Measurements from ENCODE around the gene AP3D1.

The AP3D1 gene

DNA sequence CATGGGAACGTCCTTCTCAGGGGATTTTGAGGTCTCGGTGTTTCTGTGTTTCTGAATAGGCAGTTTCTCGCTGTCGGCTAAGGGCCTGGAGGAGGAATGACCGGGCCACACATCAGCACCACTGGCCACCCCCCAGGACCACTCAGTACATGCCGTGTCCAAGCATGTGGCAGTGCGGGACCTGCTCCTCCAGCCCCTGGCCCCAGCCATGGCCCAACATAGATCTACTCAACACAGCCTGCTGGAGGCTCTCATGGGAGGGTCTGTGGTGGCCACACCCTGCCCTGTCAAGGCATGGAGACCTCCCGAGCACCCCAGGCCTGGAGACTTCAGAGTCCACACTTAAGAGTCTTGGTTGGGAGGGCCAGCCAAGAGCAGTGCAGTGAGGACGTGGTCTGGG, 37.1 kb downstream of the AP3D1 start:
- ATAC-seq (no peak), DNase-seq (no peak)
- H3K27me3 Mint-ChIP-seq: no peaks in the 10 kb centered on the region
- no peaks in the 10 kb centered on the region for H3K9me3 Mint-ChIP-seq
- peak overlapping the region in 1 of 2 donors; percentile 1 for H3K27ac Mint-ChIP-seq
- H3K4me1 Mint-ChIP-seq: peaks cover 26% of the 10 kb centered on the region
- no peak overlapping the region for H3K4me3 Mint-ChIP-seq

DNA sequence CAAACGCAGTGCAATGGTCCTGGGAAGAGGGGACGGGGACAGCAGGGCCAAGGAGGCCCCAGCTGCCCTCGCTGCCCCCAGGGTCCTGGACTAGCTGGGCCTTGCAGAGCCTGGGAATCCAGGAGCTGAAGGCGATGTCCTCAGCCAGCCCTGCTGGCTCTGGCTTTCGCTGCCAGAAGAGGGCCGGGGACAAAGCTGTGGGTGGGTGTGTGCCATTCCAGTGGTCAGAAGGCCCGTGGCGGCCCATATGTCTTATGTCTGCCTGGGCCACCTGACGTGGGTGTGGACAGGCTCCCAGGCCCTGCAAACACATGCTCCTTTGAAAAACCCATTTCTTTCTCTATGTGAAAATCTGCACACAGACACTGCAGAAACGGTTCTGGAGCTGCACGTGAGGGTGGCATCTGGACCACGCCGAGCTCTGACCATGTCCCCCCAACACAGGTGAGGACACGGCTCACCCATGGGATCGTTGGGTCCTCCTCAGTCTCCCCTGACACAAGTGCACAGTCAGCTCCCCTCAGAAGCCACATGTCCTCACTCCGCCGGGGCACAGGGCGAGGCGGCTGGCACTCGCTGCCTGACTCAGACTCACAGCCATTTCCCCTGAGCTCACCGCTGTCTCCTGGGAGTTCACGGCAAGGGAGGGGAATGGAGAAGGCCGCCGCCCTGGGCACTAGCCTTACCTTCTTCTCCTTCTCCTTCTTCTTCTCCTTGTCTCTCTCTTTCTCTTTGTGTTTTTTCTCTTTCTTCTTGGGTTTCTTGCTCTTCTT, 37.7 kb downstream of the AP3D1 start:
- H3K4me1 Mint-ChIP-seq: peaks cover 26% of the 10 kb centered on the region
- H3K27me3 Mint-ChIP-seq: no peaks in the 10 kb centered on the region
- no peak overlapping the region for H3K27ac Mint-ChIP-seq
- H3K9me3 Mint-ChIP-seq: no peaks in the 10 kb centered on the region
- DNase-seq (no peak), ATAC-seq (no peak)
- no peak overlapping the region for H3K4me3 Mint-ChIP-seq

GRCh38 chr19:2112516-2113320, 38.6 kb downstream of the AP3D1 start:
- Mint-ChIP-seq H3K27me3 (no peaks in the 10 kb centered on the region), H3K27ac (peak overlapping the region in 1 of 2 donors; percentile 68), H3K4me1 (peaks cover 26% of the 10 kb centered on the region), H3K4me3 (no peak overlapping the region), H3K9me3 (no peaks in the 10 kb centered on the region)
- DNase-seq (no peak), ATAC-seq (peak; percentile 27)

DNA sequence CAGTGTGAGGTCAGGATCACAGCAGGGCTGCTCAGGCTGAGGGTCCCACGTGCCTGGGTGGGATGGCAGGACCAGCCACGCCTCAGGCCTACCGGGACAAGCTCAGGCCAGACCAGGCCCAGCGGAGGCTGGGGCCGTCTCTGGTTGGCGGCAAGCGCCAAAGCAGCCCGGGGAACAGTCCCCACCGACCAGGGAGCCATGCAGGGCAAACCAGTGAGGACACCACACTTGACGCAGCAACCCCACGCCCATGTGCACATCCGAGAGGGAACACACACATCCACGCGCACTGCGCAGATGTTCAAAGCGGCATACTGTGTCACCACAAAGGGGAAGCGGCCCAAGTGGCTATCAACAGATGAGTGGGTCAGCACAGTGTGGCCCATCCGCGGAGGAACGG, 39.5 kb downstream of the AP3D1 start:
- H3K27ac Mint-ChIP-seq: peak overlapping the region in 1 of 2 donors; percentile 34
- peaks cover 0 to under 1% of the 10 kb centered on the region in 2 donors for H3K9me3 Mint-ChIP-seq

DNA sequence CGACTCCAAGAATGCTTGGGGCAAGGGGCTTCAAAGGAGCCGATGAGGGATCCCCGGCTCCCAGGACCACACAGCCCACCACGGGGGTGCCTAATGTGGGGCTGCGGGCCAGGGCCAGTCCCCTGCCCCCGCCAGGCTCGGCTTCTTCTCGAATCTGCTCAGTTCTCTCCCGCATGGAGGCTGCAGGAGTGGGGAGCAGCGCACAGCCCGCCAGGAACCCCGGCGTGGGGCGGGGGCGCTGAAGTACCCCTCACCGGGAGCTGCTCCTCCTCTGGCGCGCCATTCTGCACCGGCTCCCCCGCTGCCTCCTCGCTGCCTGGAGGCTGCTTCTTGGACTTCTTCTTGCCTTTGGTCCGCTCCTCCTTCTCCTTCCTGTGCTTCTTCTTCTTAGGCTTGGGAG, 39.9 kb downstream of the AP3D1 start:
- ATAC-seq (no peak), DNase-seq (no peak)
- Mint-ChIP-seq H3K27ac (peak overlapping the region in 1 of 2 donors; percentile 42), H3K27me3 (no peaks in the 10 kb centered on the region), H3K4me1 (peaks cover 26% of the 10 kb centered on the region), H3K9me3 (peaks cover 0 to 5% of the 10 kb centered on the region in 2 donors), H3K4me3 (no peak overlapping the region)

More for the DNA sequence above, 39.5 kb downstream of the AP3D1 start:
- Mint-ChIP-seq H3K27me3 (no peaks in the 10 kb centered on the region), H3K4me1 (peaks cover 26% of the 10 kb centered on the region), H3K4me3 (no peak overlapping the region)
- ATAC-seq: no peak
- DNase-seq: no peak

DNA sequence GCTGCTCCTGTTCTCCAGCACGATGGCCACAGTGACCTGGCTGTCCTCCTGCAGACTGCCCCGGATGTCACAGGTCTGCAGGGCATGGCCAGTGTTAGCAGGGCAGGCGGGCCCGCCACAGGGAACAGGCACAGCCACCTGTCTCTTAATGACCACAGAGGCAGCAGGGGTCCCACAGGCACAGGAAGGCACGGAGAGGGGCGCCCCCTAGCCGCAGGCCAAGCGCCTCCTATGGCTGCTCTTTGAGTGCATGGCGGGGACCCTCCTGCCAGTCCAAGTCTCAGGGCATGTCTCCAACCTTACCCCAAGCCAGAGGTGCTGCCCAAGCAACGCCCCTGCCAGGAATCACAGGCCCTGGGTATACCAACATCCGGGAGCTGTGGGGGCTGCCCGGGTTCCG, 40.5 kb downstream of the AP3D1 start:
- DNase-seq (no peak), ATAC-seq (no peak)
- Mint-ChIP-seq H3K4me1 (peaks cover 26% of the 10 kb centered on the region), H3K4me3 (no peak overlapping the region), H3K9me3 (peaks cover 0 to 6% of the 10 kb centered on the region in 2 donors), H3K27me3 (no peaks in the 10 kb centered on the region), H3K27ac (no peak overlapping the region)

DNA sequence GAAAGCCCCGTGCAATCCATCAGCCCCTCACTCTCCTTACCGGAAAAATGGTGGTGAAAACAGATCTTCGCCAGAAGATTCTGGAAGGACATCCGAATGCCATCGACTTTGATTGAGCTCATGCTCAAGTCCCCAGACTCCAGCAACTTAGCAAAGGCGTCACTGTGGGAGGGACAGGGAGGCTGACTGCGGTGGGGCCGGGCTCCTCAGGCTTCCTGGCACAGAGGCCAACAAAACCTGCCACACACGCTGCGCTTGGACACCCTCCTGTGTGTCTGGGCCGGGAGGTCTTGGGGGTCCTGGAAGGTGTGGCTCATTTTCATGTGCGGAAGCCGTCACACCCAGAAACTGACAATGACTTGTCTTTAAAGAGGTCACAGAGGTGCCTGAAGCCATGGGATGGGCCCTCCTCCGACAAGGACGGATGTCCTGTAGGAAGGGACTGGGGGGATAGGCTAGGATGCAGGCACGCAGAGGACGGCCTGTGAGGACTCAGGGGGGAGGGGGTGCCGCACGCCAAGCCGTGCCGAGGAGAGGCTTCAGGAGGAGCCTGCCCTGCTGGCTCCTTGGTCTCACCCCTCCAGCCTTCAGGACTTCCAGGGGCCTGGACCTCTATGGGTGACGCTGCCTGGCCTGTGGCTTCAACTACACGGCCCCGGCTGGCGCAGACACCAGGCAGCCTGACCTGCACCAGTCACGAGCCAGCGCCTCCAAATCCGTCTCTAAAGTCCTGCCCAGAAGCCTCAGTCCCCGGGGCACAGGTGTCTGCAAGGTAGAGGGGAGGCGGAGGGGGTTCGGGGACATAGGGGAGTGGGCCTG, 42.1 kb downstream of the AP3D1 start:
- Mint-ChIP-seq H3K9me3 (peaks cover 2 to 6% of the 10 kb centered on the region in 2 donors), H3K27ac (no peak overlapping the region), H3K27me3 (no peaks in the 10 kb centered on the region), H3K4me1 (peaks cover 18% of the 10 kb centered on the region), H3K4me3 (no peak overlapping the region)
- DNase-seq (no peak), ATAC-seq (no peak)

DNA sequence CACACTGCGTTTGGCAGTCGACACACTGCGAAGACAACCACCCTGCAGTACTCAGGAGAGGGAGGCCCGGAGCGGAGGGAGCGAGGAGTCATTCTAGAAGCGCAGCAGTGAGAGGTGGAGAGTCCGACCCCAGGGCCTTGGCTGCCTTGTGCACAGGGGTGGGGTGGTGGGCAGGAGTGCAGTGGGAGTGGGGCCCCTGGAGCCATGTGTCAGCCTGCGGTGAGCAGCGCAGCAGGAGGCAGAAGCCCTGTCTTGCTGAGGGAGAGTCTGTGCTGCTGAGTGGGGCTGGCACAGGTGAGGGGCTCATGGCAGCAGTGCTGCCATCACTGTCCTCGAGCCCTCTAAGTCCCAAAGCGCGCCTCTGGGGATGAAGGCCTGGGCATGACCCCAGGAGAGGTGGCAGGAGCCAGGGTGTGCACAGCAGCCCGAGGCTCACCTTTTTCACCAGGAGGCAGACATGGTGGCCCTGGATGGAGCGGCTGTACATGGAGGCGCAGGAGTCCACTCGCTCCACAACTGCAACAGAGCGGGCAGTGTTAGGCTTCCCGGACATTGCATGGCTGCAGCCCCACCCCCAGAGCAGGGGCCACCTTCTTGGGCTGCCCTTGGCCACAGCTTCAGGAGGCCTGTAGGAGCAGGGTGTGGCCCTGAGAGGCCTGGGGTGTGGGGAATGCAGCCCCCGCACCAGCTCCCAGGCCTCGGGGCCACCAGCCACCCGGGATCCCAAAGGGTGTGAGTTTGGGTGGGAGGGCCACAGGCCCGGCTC, 42.9 kb downstream of the AP3D1 start:
- H3K4me3 Mint-ChIP-seq: no peak overlapping the region
- peaks cover 20% of the 10 kb centered on the region for H3K4me1 Mint-ChIP-seq
- no peaks in the 10 kb centered on the region for H3K27me3 Mint-ChIP-seq
- H3K27ac Mint-ChIP-seq: peak overlapping the region in 1 of 2 donors; percentile 0
- H3K9me3 Mint-ChIP-seq: peaks cover 5 to 6% of the 10 kb centered on the region in 2 donors
- ATAC-seq (no peak), DNase-seq (no peak)

DNA sequence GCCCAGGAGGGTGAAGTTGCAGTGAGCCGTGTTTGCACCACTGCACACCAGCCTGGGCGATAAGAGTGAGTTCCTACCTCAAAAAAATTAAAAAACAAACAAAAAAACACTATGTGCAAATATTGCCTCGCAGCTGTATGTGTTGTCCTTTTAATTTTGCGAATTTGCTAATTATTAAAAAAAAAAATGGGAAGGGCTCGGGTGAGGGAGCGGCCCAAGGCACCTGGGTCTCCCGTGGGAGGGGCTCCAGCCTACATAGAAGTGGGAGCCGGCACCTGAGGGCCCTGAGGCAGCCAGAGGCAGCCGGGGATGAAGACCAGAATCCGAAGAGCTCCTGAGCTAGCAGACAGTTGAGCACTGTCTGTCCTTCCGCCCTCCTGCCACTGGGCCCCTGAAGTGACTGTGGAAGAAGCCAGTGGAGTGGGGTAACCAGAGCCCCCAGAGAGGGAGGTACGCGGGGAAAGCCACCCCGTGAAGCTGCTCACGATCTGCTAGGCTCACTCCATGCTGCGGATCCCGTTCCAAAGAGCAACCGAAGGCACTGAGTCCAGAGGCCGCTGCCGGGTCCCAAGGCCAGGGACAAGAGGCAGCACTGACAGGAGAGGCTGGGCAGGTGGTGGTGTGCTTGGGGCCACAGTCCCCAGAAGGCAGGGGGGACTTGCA, 48.2 kb downstream of the AP3D1 start:
- DNase-seq: no peak
- no peak for ATAC-seq
- Mint-ChIP-seq H3K4me3 (no peak overlapping the region), H3K9me3 (peaks cover 5 to 6% of the 10 kb centered on the region in 2 donors), H3K27ac (peak overlapping the region in 1 of 2 donors; percentile 42), H3K27me3 (no peaks in the 10 kb centered on the region), H3K4me1 (peaks cover 19% of the 10 kb centered on the region)

- no peak for ATAC-seq
- Mint-ChIP-seq H3K4me1 (peaks cover 34% of the 10 kb centered on the region), H3K27me3 (no peaks in the 10 kb centered on the region), H3K9me3 (peaks cover 3 to 5% of the 10 kb centered on the region in 2 donors), H3K27ac (peak overlapping the region in 1 of 2 donors; percentile 15), H3K4me3 (no peak overlapping the region)
- no peak for DNase-seq
Measured at GRCh38 chr19:2101417-2102335, 49.7 kb downstream of the AP3D1 start.

DNA sequence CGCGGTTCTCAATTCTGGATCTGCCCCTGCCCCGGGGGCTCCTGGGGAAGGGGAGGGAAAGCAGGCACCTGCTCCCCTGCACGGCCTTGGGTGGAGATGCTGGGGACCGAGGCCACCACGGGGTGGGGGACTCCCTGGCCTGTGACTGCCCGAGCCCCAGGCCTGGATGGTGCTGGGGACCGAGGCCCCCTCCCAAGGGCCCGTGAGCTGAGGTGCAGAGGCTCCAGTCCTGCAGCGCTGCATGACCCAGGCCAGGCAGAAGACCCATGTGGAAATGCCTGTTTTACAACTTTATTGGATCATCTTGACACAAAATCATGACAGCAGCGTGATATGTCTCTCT, 50.7 kb downstream of the AP3D1 start:
- Mint-ChIP-seq H3K27ac (peak overlapping the region in 1 of 2 donors; percentile 59), H3K9me3 (peaks cover 0 to 5% of the 10 kb centered on the region in 2 donors), H3K4me3 (no peak overlapping the region), H3K4me1 (peaks cover 36% of the 10 kb centered on the region), H3K27me3 (no peaks in the 10 kb centered on the region)
- DNase-seq (no peak), ATAC-seq (no peak)

- no peaks in the 10 kb centered on the region for H3K27me3 Mint-ChIP-seq
- peaks cover 0 to 5% of the 10 kb centered on the region in 2 donors for H3K9me3 Mint-ChIP-seq
- DNase-seq (no peak), ATAC-seq (no peak)
- H3K4me1 Mint-ChIP-seq: peaks cover 42% of the 10 kb centered on the region
- peak overlapping the region in 1 of 2 donors; percentile 78 for H3K27ac Mint-ChIP-seq
- H3K4me3 Mint-ChIP-seq: no peak overlapping the region
Measured at GRCh38 chr19:2099937-2100718, 51.2 kb downstream of the AP3D1 start.

DNA sequence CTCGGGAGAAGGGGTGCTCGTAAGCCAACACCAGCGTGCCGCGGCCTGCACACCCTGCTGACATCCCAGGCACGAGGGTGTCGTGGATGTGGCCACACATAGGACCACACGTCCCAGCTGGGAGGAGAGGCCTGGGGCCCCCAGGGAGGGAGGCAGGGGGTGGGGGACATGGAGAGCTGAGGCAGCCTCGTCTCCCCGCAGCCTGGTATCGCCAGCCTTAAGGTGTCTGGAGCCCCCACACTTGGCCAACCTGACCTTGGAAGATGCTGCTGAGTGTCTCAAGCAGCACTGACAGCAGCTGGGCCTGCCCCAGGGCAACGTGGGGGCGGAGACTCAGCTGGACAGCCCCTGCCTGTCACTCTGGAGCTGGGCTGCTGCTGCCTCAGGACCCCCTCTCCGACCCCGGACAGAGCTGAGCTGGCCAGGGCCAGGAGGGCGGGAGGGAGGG, 52.3 kb downstream of the AP3D1 start:
- Mint-ChIP-seq H3K27me3 (no peaks in the 10 kb centered on the region), H3K27ac (no peak overlapping the region), H3K4me3 (no peak overlapping the region), H3K9me3 (peaks cover 0 to 1% of the 10 kb centered on the region in 2 donors), H3K4me1 (peaks cover 50% of the 10 kb centered on the region)
- no peak for DNase-seq
- ATAC-seq: no peak

All from stimulated activated naive CD8-positive, alpha-beta T cell treated with anti-CD3 and anti-CD28 coated beads, Interleukin-15, amount 100 ng/mL, for 72 hours (primary cell).